ENCODE results near the gene TRIM2.

The TRIM2 gene

DNA sequence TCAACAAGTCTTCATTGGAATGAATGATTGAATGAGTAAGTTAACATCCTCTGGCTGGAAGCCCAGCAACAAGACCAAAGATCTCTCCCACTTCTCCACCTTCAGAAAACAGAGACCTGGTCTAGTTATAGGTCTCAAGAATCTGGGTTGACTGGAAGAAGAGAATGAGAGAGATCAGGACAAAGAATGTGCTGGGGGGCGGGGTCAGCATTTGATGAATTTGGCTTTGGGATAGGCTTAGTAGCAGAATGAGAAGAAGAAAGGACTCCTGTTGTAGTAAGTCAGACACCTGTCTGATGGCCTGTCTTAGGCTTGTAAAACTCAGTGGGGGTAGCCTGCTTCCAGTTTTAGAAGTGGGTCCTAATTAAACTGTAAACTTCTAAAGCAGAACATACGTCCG, 51.0 kb downstream of the TRIM2 start:
- no peak for DNase-seq

DNA sequence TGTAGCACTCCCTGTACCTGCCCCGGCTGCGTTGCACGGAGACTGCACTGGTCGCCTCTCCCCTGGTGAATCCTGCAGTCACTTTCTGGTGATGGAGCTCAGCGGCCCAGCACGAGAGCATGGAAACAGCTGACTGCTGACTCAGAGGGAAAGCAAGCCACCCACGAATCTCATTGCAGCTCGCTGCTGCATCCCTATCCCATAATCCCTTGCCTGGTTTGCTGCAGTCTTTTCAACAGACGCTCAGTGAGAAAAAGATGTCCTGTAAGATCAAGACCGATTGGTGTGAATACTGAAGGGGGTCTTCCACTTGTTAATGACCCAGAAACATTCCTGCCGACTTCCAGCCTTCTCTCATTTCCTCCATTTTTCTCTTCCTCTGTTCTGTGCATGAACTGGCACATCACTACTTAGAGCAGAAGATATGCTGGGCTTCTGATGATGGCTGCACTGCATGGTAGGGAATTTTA, 52.9 kb downstream of the TRIM2 start:
- DNase-seq = peak; percentile 11

DNA sequence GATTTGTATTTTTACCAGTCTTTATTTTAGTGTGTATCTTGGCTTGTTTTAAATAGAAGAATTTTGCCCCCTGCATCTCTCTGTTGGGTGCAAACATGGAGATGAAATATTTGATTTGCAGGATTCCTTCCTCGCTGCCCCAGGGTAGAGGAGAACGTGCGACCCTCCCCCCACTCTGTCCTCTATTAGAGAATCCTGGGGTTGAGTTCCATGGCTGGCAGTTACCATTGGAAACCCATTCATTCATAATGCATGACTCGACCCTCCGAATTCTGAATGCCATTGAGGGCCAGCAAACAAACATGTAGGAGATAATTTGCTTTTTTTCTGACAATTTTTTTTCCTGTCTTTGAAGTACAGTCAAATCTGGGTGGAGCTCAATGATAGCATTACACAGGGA, 53.7 kb downstream of the TRIM2 start:
- DNase-seq = no peak

DNA sequence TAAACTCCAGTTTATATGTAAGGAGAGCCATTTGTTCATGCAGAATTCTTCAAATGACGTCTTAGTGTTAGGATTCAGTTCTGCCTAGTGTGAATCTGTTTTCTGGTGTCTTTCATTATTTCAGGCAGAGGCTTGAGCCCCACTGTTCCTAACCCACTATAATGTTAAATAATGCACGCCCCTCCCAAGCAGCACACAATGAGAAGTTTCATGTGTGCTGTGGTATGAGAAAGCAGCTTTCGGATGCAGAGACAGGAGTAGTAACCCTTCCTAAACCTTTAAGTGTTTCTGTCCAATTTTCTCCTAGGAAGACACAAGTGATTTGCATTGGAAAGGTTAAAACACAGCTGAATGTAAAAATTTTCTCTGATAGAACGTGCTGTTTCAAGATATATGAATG, 54.5 kb downstream of the TRIM2 start:
- DNase-seq = no peak

DNA sequence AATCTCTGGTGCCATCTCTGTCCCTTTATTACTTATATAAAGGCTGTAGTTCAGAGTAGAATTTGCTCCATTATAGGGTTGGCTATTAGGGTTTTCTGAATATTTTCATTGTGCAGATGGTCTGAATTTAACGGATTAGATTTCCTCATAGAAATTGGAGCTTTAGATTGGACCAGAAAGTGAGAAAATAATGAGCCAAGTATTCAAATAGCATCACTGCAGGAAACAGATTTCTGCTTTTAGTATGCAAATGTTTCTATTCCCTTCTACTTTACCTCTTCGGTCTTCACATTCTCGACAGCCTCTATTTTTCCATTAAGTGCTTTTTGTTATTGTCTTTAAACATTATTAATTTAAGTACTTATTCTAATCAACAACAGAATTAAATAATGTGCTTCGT, 55.4 kb downstream of the TRIM2 start:
- DNase-seq = no peak

DNA sequence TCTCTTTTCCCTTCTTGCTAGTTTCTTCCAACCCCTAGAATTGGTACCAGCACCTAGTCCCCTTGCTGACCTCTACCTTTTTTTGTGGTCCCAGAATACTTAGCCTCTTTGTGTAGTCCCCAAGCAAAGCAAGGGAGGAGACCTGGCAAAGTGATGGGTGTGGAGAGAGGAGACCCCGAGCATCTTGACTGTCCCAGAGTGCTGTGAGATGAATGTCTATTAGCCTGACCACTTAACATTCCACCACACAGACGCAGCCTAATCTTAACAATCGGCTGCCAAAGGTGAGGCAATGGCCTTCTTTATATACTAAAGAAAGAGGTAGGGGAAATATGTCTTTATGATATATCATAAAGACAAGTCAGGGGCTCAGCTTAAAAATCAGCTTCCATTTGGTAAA, 55.9 kb downstream of the TRIM2 start:
- DNase-seq = no peak

DNA sequence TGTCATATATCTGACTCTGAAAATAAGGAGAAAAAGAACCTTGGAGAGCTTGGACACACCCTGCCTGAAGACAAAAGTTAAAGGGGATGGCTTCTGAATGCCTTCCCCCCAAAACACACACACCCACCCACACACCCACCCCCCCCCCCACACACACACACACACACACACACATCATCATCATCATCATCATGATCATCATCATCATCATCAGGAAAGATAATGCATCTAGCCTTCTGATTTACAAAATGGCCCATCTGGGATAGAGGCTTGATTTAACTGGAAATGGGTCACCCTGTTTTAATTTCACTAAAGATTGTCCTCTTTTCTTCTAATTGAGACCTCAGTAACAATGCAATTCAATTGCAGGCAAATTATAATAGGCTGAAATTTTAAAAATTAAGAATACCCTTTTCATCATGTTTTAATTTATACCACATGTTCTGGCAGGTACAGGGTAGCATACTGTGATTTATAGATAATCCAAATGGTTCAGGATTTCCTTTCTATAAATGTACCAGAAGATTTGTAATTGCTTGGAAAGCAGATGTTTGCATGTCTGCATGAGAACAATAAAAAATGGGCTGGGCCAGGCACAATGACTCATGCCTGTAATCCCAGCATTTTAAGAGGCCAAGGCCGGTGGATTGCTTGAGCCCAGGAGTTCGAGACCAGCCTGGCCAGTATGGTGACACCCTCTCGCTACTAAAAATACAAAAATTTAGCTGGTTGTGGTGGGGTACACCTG, 56.5 kb downstream of the TRIM2 start:
- DNase-seq = no peak

DNA sequence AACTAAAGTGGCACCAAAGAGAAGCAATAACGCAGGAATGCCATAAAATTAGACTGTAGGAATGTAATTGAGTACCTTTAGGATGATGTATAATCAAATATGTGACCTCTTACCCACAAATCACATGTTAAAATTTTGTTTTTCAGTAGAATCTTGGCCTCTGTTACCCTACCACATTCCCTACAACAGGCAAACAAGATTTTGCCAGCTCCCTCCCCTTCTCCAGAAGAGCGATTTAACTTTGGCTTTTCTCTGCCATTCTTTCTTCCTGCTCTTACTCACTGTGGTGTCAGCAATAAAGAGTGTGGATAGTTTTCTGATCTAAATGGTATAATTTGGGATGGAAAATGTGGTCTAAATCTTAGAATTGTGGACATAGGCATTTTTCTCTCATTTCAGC, 57.2 kb downstream of the TRIM2 start:
- no peak for DNase-seq

DNA sequence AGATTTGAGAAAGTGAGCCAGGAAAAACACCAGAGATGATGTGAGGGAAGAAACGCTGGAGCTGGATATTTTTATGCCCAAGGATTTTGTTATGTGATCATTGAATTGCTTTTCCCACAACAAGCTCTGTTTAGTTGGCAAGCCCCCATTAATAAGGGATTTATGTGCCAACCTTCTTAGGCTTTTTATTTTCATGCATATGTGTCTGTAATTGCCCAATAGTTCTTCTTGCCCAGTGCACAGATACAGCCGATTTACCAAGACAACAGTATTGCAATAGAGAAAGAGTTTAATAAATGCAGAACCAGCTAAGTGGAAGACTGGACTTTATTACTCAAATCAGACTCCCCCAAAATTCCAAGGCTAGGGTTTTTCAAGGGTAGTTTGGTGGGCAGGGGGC, 57.7 kb downstream of the TRIM2 start:
- no peak for DNase-seq

DNA sequence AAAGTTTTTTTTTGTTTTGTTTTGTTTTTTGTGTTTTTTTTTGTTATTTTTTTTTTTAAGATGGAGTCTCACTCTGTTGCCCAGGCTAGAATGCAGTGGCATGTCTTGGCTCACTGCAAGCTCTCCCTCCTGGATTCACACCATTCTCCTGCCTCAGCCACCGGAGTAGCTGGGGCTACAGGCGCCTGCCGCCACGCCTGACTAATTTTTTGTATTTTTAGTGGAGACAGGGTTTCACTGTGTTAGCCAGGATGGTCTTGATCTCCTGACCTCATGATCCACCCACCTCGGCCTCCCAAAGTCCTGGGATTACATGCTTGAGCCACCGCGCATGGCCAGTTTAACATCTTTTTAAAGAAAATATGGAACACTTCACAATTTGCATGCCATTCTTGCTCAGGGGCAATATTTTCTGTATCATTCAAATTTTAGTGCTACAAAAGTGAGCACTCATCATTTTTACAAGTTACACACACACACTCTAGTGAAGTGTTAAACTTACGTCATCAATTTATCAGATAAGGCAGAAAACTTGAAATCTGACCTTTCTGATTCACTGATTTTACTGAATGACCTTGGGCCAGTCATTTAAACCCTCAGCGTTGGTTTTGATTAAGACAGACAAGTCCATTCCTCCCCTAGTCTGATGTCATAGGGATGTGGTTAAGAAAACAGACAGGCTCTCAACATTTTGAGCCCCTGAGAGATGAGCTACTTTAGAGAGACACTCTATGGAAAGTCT, 61.2 kb downstream of the TRIM2 start:
- no peak for DNase-seq

DNA sequence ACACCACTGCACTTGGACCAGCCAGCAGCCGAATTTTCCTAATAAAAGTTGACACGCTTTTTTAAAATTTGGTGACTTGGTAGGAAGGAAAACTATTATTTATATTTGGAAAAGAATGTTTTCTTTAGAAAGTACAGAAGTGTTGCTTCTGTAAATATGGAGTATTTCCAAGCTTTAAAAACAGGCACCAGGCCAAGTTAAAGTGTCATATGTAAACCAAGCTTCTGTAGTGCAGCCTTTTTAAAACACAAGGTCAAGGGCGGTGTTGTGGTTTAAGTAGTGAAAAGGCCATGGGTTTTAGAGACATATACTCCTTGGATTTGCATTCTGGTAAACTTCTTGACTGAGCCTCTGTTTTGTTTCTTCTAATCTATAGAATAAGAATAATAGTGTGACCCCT, 62.7 kb downstream of the TRIM2 start:
- DNase-seq = no peak

DNA sequence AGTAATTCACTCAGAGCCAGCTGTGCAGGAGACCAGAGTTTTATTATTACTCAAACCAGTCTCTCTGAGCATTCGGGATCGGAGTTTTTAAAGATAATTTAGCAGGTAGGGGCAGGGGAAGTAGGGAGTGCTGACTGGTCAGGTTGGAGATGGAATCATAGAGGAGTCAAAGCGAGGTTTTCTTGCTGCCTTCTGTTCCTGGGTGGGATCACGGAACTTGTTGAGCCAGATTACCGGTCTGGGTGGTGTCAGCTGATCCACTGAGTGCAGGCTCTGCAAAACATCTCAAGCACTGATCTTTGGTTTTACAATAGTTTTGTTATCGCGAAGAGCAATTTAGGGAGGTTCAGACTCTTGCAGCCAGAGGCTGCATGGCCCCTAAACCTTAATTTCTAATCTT, 63.6 kb downstream of the TRIM2 start:
- DNase-seq = no peak

DNA sequence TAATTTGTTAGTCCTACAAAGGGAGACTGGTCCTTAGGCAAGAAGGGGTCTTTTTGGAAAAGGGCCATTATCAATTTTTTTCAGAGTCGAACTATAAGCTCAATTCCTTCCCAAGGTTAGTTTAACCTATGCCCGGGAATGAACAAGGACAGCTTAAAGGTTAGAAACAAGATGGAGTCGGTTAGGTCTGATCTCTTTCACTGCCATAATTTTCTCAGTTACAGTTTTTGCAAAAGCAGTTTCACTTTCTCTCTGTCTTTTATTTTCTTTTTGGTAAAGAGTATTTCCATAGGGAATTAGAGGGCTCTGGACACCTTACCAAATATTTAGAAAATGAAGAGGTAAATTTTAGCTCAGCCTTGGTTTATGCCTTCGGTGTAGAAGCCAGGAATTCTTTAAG, 64.1 kb downstream of the TRIM2 start:
- DNase-seq = no peak

DNA sequence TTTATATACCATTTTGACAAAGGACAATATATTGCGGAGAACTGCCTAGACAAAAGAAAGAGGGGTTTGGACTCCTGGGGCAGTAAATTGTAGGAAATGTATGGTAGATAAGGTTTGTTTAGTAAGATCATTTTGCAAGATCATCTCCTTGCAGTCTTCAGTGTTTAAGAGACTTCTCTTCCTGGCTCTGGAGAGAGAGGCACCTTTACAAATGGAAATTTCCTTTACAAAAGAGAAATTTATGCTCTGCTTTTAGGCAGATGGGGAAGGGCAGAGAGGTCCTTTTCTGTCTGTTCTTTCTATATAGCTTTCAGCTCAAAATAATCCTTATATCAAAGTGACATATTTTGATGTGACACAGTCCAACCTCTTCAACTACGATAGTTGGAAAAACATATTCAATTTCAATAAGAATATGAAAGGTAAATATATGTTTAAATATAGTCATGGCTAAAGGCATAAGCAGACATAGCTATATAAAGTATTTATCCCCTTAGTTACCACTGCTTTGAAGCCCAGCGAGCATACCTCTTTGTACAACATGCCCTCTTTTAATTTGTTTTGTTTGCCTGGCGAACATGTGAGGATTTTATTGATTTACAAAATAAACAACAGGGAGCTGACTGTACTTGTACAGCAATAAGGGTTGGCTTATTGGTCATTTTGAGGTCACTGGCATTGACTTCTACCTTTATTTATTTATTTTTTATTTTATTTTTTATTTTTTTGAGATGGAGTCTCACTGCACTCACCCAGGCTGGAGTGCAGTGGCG, 65.2 kb downstream of the TRIM2 start:
- no peak for DNase-seq

DNA sequence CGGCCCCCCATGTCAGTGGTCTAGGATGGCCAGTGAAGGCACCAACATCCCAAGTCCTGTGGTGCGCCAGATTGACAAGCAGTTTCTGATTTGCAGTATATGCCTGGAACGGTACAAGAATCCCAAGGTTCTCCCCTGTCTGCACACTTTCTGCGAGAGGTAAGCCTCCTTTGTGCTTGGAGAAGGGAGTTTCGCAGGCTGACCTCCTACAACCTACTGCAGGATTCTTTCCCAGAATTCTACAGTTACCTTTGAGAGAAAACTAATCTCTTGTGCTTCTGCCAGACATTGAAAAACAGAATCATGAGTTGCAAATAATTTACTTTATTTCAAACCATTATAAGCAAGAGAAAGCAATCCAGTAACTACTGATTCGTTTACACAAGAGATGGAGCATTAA, 66.1 kb downstream of the TRIM2 start:
- DNase-seq = no peak

DNA sequence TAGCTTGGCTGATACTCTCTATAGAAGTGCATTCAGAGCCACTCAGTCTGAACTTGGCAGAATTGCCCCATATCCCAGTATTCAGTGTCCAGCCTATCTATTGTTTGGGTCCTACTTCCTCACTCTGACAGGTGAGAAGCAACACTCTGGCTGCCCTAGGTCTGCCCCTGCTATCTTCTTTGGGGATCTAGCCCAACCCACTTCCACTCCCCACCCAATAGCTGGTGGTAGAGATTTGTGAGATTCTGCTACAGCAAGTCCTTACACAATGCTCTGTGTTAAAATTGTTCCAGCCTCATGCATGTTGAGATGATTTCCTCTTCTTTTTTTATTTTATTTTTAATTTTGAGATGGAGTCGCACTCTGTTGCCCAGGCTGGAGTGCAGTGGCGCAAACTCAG, 67.6 kb downstream of the TRIM2 start:
- DNase-seq = no peak

DNA sequence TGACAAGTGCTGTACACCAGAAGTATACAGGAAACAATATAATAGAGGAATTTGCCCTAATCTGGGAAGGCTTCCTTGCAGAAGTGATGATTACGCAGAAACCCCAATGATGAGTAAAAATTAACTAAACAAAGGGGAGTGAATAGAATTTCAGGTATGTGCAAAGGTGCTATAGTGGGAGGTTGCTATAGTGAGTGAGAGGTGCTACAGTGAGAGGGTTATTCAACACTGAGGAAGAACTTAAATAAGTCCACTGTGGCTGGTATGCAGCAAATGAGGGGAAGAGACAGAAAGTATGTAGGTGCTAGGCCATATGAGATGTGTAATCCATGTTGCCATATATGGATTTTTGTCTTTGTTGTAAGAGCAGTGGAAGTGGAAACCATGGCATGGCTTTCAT, 69.5 kb downstream of the TRIM2 start:
- no peak for DNase-seq

DNA sequence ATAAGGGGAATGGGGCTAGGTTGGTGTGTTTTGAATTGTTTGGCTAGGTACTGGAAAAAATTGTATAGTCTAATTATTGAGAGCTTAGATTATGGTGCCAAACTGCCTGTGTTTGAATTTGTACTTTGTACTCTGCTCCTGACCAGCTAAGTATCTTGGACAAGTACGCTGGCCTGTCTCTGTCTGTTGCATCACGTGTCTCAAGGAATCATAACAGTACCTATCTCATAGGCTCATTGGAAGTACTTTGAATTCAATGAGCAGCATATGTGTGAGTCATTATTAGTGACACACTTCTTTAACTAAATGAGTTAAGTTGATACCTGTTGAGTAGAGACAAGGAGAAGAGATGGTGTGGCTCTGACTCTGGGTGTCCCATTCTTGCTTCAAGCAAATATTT, 70.7 kb downstream of the TRIM2 start:
- no peak for DNase-seq

DNA sequence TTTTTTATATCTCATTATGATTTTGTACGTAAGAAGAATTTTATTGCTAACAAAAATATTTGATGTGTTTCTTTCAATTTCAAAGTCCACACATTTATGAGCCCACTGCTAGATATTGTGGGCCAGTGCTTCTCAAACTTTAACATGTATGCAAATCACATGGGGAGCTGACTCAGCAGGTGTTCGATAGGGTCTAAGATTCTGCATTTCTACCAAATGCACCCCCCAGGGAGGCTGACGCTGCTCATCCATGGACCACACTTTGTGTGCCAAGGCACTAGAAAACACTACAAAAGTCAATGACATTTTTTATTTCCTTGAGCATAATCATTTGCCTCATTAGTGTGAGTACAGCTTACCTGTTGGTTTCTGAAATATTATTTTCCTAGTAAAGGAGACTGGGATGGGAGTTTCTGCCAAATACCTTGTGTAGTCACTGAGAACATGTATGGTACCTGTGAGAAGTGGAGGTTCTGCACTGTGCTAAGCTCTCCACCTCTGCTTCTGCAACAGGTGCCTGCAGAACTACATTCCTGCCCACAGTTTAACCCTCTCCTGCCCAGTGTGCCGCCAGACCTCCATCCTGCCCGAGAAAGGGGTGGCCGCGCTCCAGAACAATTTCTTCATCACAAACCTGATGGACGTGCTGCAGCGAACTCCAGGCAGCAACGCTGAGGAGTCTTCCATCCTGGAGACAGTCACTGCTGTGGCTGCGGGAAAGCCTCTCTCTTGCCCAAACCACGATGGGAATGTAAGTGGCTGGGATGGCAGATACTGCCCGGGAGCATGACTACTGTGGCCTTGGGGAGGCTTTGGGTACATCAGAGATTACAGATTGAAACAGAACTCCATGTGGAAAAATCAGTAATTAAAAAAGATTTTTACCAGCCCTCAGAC, 71.4 kb downstream of the TRIM2 start:
- DNase-seq = no peak

DNA sequence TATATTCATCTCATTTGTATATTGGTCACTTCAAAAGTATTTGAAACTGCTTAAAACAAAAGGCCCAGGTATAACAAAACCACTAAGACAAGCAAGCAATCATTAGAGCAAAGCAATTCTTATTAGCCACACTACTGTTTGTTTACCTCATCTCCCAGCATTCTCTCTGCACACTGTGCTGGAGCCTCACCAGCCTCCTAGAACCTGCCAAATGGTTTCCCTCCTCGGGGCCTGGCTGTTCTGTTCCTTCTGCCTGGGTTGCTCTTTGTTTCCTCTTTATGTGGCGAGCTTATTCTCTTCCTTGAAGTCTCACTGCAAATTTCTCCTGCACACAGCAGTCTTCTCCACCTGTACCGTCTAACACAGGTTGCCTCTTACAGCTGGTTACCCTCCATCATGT, 72.7 kb downstream of the TRIM2 start:
- DNase-seq = no peak

DNA sequence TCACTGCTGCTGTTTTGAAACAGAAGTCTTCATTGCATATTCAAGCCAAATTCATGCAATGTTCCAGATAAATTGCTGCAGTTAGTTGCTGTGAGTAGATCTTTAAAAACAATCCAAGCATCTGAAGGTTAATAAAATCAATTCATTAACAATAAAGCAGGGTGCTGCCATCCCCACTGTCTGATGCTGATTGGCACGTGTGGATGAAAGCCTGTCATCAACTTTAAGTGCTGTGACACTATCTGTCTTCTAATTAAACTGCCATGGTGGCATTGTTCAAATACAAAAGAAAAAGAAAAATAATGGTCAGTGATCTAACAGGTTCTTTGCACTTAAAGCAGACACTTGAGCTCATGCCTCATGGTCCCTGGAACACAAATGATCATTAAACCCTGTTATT, 77.2 kb downstream of the TRIM2 start:
- no peak for DNase-seq

DNA sequence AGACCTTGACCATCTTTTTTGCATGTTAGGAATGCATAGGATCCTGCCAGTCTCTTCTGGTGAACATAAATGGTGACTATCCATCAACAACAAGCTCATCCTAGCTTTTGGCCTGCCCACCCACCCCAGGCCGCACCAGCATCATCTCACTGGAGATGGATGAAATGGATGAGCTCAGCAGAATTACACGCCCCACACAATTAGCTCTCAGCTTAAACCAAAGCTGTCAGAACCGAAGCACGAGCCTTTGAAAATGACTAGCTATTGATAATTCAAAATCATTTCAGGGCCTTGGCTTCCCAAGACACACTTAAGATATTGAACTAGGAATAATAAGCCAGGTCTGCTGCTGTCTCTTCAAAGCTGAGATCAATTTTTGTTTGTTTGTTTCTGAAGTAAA, 77.8 kb downstream of the TRIM2 start:
- DNase-seq = no peak

DNA sequence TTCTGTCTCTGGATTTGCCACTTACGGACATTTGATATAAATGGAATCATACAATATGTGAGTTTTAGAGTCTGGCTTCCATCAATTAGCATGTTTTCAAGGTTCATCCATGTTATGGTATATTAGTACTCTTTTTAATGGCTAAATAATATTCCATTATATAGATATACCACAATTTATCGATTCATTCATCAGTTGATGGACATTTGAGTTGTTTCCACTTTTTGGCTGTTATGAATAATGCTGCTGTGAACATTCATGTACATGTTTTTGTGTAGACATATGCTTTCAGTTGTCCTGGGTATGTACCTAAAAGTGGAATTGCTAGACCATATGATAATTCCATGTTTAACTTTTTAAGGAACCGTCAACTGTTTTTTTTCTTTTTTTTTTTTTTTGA, 79.0 kb downstream of the TRIM2 start:
- DNase-seq = no peak

Measured in activated CD4-positive, alpha-beta T cell treated with anti-CD3 and anti-CD28 coated beads for 1 hour (primary cell).